T-cell (primary cell): ENCODE measurements around the gene TMEM61. TPM values are rescaled to one million over a fixed set of nuclear protein-coding genes. Genes with fewer than 3 reads are reported as not detected.
A peak's percentile ranks its signal among the peaks of the same experiment; 100 is the strongest.

Experiments used
- ATAC-seq, 4 experiments: fragments of 200-7000 bp in 3 of 4; fragments of 150-1000 bp in 1 of 4; cut with Tn5 transposase; replicated peaks in 1 of 4; 1 replicate in 3 of 4; 2 replicates in 1 of 4; pipeline ENCODE4 v1.10.0; 2021; ENCODE audit warnings: moderate library complexity in 3 of 4, mild to moderate bottlenecking in 2 of 4, moderate number of reproducible peaks in 1 of 4
- CTCF ChIA-PET, 2 donors: fragments of 300-600 bp; sonication (Branson Sonifier 250); formaldehyde crosslinking; loops; one replicate each; lab custom pipeline; 2022; ENCODE audit warnings: antibody characterized with exemption in 2 of 2; lab: Charles Lee
- POLR2A ChIA-PET, 2 donors: fragments of 300-600 bp; sonication (Branson Sonifier 250); formaldehyde crosslinking; loops; one replicate each; lab custom pipeline; 2022; ENCODE audit warnings: antibody characterized with exemption in 2 of 2; lab: Charles Lee
- DNase-seq, 35 experiments: peaks; one replicate each; pipeline versions ENCODE4 v3.0.0 to v3.0.0-alpha.2; 2013 to 2023
- H3K27ac ChIP-seq: one replicate; pipeline ENCODE4 v1.5.1; 2013; ENCODE audit warnings: low read length
- H3K27me3 ChIP-seq, 2 experiments: replicated peaks in 1 of 2; 1 replicate in 1 of 2; 2 replicates in 1 of 2; pipeline versions ENCODE4 v1.6.1 to v1.7.0; 2013; ENCODE audit warnings: low read length in 1 of 2, mixed read lengths in 1 of 2; ENCODE audit not compliant: control insufficient read depth in 2 of 2, insufficient read depth in 2 of 2; ENCODE audit errors: extremely low read depth in 1 of 2
- H3K36me3 ChIP-seq, 2 donors: 1 replicate in 1 of 2; 2 replicates in 1 of 2; pipeline versions ENCODE4 v1.6.1 to v1.7.0; 2013; ENCODE audit warnings: low read length in 1 of 2; ENCODE audit not compliant: control insufficient read depth in 2 of 2, insufficient read depth in 1 of 2; ENCODE audit errors: extremely low read depth in 1 of 2
- H3K4me1 ChIP-seq, 2 experiments: 1 replicate in 1 of 2; 2 replicates in 1 of 2; pipeline versions ENCODE4 v1.6.1 to v1.7.0; 2013; ENCODE audit warnings: low read length in 2 of 2, mixed read lengths in 1 of 2; ENCODE audit not compliant: insufficient read depth in 2 of 2, control insufficient read depth in 1 of 2; ENCODE audit errors: extremely low read depth in 1 of 2
- H3K4me3 ChIP-seq, 2 donors: 1 replicate in 1 of 2; 2 replicates in 1 of 2; pipeline versions ENCODE4 v1.5.1 to v1.7.0; 2013; ENCODE audit warnings: mild to moderate bottlenecking in 2 of 2, low read length in 1 of 2, moderate library complexity in 1 of 2; ENCODE audit not compliant: control insufficient read depth in 1 of 2; ENCODE audit errors: extremely low read depth in 1 of 2
- H3K9me3 ChIP-seq: 2 replicates; pipeline ENCODE4 v1.7.0; 2013
- H3K27ac Mint-ChIP-seq, 2 donors: one replicate each; pipeline ENCODE4 v1.8.0; 2020 to 2021; ENCODE audit warnings: mild to moderate bottlenecking in 2 of 2, mixed read lengths in 2 of 2
- H3K27me3 Mint-ChIP-seq, 2 donors: one replicate each; pipeline ENCODE4 v1.8.0; 2021 to 2022; ENCODE audit warnings: mixed read lengths in 2 of 2
- H3K36me3 Mint-ChIP-seq: one replicate; pipeline ENCODE4 v1.8.0; 2021; ENCODE audit warnings: mixed read lengths
- H3K4me1 Mint-ChIP-seq, 3 donors: one replicate each; pipeline ENCODE4 v1.8.0; 2020 to 2022; ENCODE audit warnings: mixed read lengths in 3 of 3, mild to moderate bottlenecking in 1 of 3
- H3K4me3 Mint-ChIP-seq, 3 donors: one replicate each; pipeline ENCODE4 v1.8.0; 2020 to 2022; ENCODE audit warnings: mild to moderate bottlenecking in 3 of 3, mixed read lengths in 3 of 3, moderate library complexity in 3 of 3
- H3K9me3 Mint-ChIP-seq, 3 donors: one replicate each; pipeline ENCODE4 v1.8.0; 2020 to 2022; ENCODE audit warnings: mixed read lengths in 3 of 3
- WGBS: methylation state at CpG from one replicate; pipeline ENCODE4 v1.1.5; 2013; ENCODE audit warnings: missing lambda C conversion rate; ENCODE audit not compliant: insufficient coverage; 5-methylcytosine and 5-hydroxymethylcytosine counted together
- total RNA-seq, 35 experiments: library from RNA in 6 of 35; stranded (reverse) in 6 of 35; fragments of 120-200 nt in 1 of 35; gene quantifications; one replicate each; pipeline versions ENCODE4 v1.2.1 to v1.2.4 and lab custom pipeline; 2013 to 2026

Gene TMEM61
- total RNA-seq, 5 donors from 2014 or later (not counting 1 experiment from before 2014, with no cell fraction given): not detected

DNA sequence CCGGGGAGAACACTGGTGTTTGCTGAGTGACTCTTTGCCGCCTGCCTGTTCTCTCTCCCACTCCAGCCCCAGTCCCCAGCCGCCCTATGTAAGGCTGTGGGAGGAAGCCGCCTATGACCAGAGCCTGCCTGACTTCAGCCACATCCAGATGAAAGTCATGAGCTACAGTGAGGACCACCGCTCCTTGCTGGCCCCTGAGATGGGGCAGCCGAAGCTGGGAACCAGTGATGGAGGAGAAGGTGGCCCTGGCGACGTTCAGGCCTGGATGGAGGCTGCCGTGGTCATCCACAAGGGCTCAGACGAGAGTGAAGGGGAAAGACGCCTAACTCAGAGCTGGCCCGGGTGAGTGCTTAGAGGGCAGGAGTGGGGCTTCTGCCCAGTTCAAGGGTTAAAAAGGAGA lies 26.5 kb downstream of the TMEM61 start:
- no peak for ATAC-seq

GRCh38 chr1:55007625-55008024 lies 27.2 kb downstream of the TMEM61 start:
- H3K27ac Mint-ChIP-seq: no peak overlapping the region
- POLR2A ChIA-PET: no interaction called here
- WGBS: 75% methylated on average over 2 of the region's 3 CpGs

More for the DNA sequence above, 26.5 kb downstream of the TMEM61 start:
- ChIA-PET CTCF (no interaction called here), POLR2A (no interaction called here)
- no peak overlapping the region for H3K27ac ChIP-seq
- peaks cover 0 to 4% of the 10 kb centered on the region in 2 experiments for H3K27me3 ChIP-seq
- H3K4me1 ChIP-seq: no peaks in the 10 kb centered on the region
- no peaks in the 10 kb centered on the region for H3K4me1 Mint-ChIP-seq
- no peak overlapping the region for H3K27ac Mint-ChIP-seq
- no peaks in the 10 kb centered on the region for H3K36me3 ChIP-seq
- no peaks in the 10 kb centered on the region for H3K36me3 Mint-ChIP-seq
- H3K9me3 ChIP-seq: no peaks in the 10 kb centered on the region
- H3K4me3 ChIP-seq: no peak overlapping the region
- H3K4me3 Mint-ChIP-seq: no peak overlapping the region
- no peaks in the 10 kb centered on the region for H3K27me3 Mint-ChIP-seq
- DNase-seq: no peak
- 87% methylated on average over 8 of the region's 12 CpGs for WGBS
- no peaks in the 10 kb centered on the region for H3K9me3 Mint-ChIP-seq

DNA sequence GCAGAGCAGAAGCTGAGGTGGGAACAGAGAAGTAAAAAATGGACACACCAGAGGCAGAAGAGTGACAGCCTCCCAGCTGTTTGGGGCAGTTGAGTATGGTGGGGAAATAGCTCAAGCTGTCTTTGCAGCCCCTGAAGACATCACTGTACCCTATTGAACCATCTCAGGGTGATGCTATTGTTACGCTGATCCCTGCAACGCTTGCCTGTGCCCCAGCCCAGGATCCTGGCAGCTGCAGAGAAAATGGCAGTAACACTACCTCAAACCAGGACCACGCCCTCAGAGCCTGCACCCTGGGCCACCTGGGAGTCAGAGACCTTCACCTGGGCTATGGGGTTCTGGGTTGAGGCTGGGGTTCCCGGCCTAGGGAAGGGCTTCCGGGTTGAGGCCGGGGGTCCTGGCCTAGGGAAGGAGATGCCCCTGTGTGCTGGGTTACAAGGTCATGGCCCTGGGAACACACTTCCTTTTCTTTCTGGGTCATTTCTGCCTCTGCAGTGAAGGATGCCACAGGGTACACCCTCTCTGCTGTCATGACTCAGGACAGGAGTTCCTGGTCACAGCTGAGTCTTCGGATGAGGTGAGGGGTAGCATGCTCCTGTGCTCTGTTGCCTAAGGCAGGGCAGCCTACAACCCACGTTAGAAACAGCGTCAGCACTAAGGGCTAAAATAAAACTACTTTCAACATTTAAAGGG lies 29.9 kb downstream of the TMEM61 start:
- Histone ChIP-seq H3K9me3 (no peaks in the 10 kb centered on the region), H3K36me3 (no peaks in the 10 kb centered on the region), H3K4me3 (no peak overlapping the region), H3K27ac (no peak overlapping the region), H3K4me1 (no peaks in the 10 kb centered on the region), H3K27me3 (peaks cover 0 to 14% of the 10 kb centered on the region in 2 experiments)
- H3K9me3 Mint-ChIP-seq: no peaks in the 10 kb centered on the region
- no peaks in the 10 kb centered on the region for H3K4me1 Mint-ChIP-seq
- H3K4me3 Mint-ChIP-seq: no peak overlapping the region
- H3K27ac Mint-ChIP-seq: no peak overlapping the region
- no peak for DNase-seq
- peak in 1 of 4 experiments; percentile 19 for ATAC-seq
- no peaks in the 10 kb centered on the region for H3K36me3 Mint-ChIP-seq
- WGBS: 84% methylated on average over 7 of the region's 9 CpGs
- ChIA-PET CTCF (interaction anchor here (0.6 to 0.7 kb wide), 2 partner anchors 58 to 65 kb away, joined by 3 read pairs; no protein-coding TSS in a partner anchor), POLR2A (no interaction called here)
- peaks cover 12 to 16% of the 10 kb centered on the region in 2 donors for H3K27me3 Mint-ChIP-seq

More at GRCh38 chr1:55007625-55008024, 27.2 kb downstream of the TMEM61 start:
- no peak for DNase-seq
- CTCF ChIA-PET: no interaction called here
- Histone ChIP-seq H3K27ac (no peak overlapping the region), H3K4me3 (no peak overlapping the region), H3K9me3 (no peaks in the 10 kb centered on the region), H3K4me1 (no peaks in the 10 kb centered on the region), H3K27me3 (peaks cover 0 to 5% of the 10 kb centered on the region in 2 experiments), H3K36me3 (no peaks in the 10 kb centered on the region)
- Mint-ChIP-seq H3K9me3 (no peaks in the 10 kb centered on the region), H3K4me1 (no peaks in the 10 kb centered on the region), H3K27me3 (peaks cover 2 to 3% of the 10 kb centered on the region in 2 donors), H3K4me3 (no peak overlapping the region), H3K36me3 (no peaks in the 10 kb centered on the region)
- ATAC-seq: no peak

DNA sequence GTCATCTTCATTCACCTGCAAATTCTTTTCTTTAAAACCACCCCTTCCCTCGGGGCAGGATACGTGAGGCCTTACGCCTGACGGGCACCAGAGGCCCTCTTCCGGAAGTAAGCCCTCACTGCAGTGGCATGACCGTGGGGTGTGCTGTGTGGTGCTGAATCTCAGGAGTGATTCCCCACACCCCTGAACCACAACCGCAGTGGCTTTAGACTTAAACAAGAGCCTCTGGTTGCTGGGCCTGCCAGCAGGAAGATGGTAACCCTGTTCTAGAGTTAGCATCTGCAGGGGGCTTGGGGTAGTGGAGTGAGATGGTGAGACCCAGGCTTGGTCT lies 30.4 kb downstream of the TMEM61 start:
- ATAC-seq: peak in 1 of 4 experiments; percentile 44
- Histone ChIP-seq H3K4me1 (no peaks in the 10 kb centered on the region), H3K4me3 (no peak overlapping the region), H3K27me3 (peaks cover 0 to 15% of the 10 kb centered on the region in 2 experiments), H3K36me3 (no peaks in the 10 kb centered on the region), H3K27ac (no peak overlapping the region), H3K9me3 (no peaks in the 10 kb centered on the region)
- H3K9me3 Mint-ChIP-seq: no peaks in the 10 kb centered on the region
- no peaks in the 10 kb centered on the region for H3K36me3 Mint-ChIP-seq
- H3K27ac Mint-ChIP-seq: no peak overlapping the region
- CTCF ChIA-PET: no interaction called here
- POLR2A ChIA-PET: no interaction called here
- peaks cover 12 to 18% of the 10 kb centered on the region in 2 donors for H3K27me3 Mint-ChIP-seq
- DNase-seq: peak in 1 of 35 experiments; percentile 19
- WGBS: no CpG with 5 or more reads among the region's 7 CpGs
- H3K4me1 Mint-ChIP-seq: no peaks in the 10 kb centered on the region
- H3K4me3 Mint-ChIP-seq: no peak overlapping the region

DNA sequence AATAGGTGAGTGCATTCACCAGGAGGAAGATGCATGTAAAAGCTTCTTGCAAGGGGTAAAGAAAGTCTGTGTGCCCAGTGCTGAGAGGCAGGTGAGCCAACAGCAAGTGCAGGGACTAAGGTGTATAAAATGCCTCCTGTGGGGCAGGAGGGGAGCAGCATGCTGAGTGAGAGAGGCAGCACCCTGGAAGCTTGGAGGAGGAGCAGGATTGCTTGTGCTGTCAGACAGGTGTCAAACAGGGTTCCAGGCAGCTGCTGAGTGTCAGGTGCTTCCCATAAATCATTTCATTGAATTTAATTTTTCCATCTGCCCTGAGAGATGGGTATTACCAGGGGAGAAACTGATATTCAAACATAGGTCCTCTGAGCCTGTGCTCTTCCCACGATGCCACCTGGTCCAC lies 32.2 kb downstream of the TMEM61 start:
- 80% methylated on average over 1 of the region's 1 CpG for WGBS
- ATAC-seq (no peak), DNase-seq (no peak)
- Histone ChIP-seq H3K4me1 (no peaks in the 10 kb centered on the region), H3K9me3 (no peaks in the 10 kb centered on the region), H3K4me3 (no peak overlapping the region), H3K27ac (no peak overlapping the region), H3K27me3 (peaks cover 0 to 15% of the 10 kb centered on the region in 2 experiments), H3K36me3 (no peaks in the 10 kb centered on the region)
- no peak overlapping the region for H3K4me3 Mint-ChIP-seq
- H3K27ac Mint-ChIP-seq: no peak overlapping the region
- H3K9me3 Mint-ChIP-seq: no peaks in the 10 kb centered on the region
- H3K27me3 Mint-ChIP-seq: peaks cover 12 to 18% of the 10 kb centered on the region in 2 donors
- H3K4me1 Mint-ChIP-seq: no peaks in the 10 kb centered on the region
- ChIA-PET POLR2A (no interaction called here), CTCF (no interaction called here)
- no peaks in the 10 kb centered on the region for H3K36me3 Mint-ChIP-seq

DNA sequence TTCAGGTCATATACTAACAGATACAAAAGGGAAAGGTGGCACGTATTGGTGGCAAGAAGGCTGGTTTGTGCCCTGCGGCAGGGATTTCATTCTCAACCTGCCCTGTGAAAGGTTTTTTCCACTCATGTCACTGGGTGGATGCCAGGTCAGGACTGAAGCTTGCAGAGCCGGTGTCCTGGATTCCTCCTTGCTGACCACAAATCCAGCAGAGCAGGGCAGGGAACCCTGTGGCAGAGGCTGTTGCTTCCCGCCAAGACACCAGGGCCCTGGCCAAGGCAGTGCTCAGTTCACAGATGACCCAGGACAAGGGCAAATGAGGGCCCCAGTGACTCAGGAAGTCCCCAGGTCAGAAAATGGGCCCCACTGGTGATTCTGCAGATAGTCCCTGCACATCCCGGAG lies 34.7 kb downstream of the TMEM61 start:
- Mint-ChIP-seq H3K27ac (no peak overlapping the region), H3K36me3 (no peaks in the 10 kb centered on the region), H3K4me3 (no peak overlapping the region), H3K27me3 (peaks cover 19 to 27% of the 10 kb centered on the region in 2 donors), H3K4me1 (no peaks in the 10 kb centered on the region), H3K9me3 (no peaks in the 10 kb centered on the region)
- DNase-seq (no peak), ATAC-seq (no peak)
- no peak overlapping the region for H3K27ac ChIP-seq
- H3K9me3 ChIP-seq: no peaks in the 10 kb centered on the region
- POLR2A ChIA-PET: no interaction called here
- peaks cover 0 to 31% of the 10 kb centered on the region in 2 experiments for H3K27me3 ChIP-seq
- CTCF ChIA-PET: no interaction called here
- no peak overlapping the region for H3K4me3 ChIP-seq
- 88% methylated on average over 4 of the region's 5 CpGs for WGBS
- H3K36me3 ChIP-seq: no peaks in the 10 kb centered on the region
- H3K4me1 ChIP-seq: no peaks in the 10 kb centered on the region
